SK-N-SH (cell line): ENCODE measurements around the gene RAB11FIP5. TPM values are rescaled to one million over a fixed set of nuclear protein-coding genes. Genes with fewer than 3 reads are reported as not detected.

ENCODE experiments used
- CTCF ChIA-PET: fragments of 300-600, 350-600 bp; formaldehyde crosslinking; extraction: SDS; loops from one replicate; lab custom pipeline; 2021; lab: Yijun Ruan, JAX
- POLR2A ChIA-PET: fragments of 350-600 bp; sonication (Branson Sonifier 250); formaldehyde crosslinking; extraction: SDS; loops from one replicate; lab custom pipeline; 2020; ENCODE audit warnings: antibody characterized with exemption, inconsistent platforms; lab: Yijun Ruan, JAX
- DNase-seq: peaks from one replicate; pipeline ENCODE4 v3.0.0; 2012
- H2AFZ ChIP-seq: fragments of 200-600 bp; sonication (generic); 2 replicates; pipeline ENCODE4 v1.8.1; 2016; ENCODE audit warnings: antibody characterized with exemption, mild to moderate bottlenecking, low read depth
- H3F3A ChIP-seq: fragments of 200-600 bp; sonication (generic); replicated peaks from 2 replicates; pipeline ENCODE3; 2016; ENCODE audit warnings: antibody characterized with exemption, mild to moderate bottlenecking; ENCODE audit not compliant: insufficient read depth
- H3K27ac ChIP-seq, 2 experiments: fragments of 200-500 bp in 1 of 2; fragments of 200-600 bp in 1 of 2; sonication (Bioruptor generic) in 1 of 2; sonication (generic), shearing (Covaris generic) in 1 of 2; 2 replicates each; pipeline versions ENCODE4 v1.5.1 to v1.6.1; 2014 to 2016; ENCODE audit warnings: low read depth in 2 of 2, inconsistent platforms in 1 of 2, low read length in 1 of 2, mild to moderate bottlenecking in 1 of 2, mixed read lengths in 1 of 2
- H3K27me3 ChIP-seq: fragments of 200-600 bp; sonication (generic), shearing (Covaris generic); 2 replicates; pipeline ENCODE4 v1.6.1; 2016; ENCODE audit warnings: mixed run types; ENCODE audit not compliant: insufficient read depth
- H3K36me3 ChIP-seq, 2 experiments: fragments of 200-500 bp in 1 of 2; fragments of 200-600 bp in 1 of 2; sonication (Bioruptor generic) in 1 of 2; sonication (generic) in 1 of 2; replicated peaks in 1 of 2; 2 replicates each; pipeline versions ENCODE3 to v1.5.1; 2014 to 2016; ENCODE audit warnings: low read length in 1 of 2, mild to moderate bottlenecking in 1 of 2; ENCODE audit not compliant: insufficient read depth in 2 of 2, control insufficient read depth in 1 of 2
- H3K4me1 ChIP-seq, 2 experiments: fragments of 200-500 bp in 1 of 2; fragments of 200-600 bp in 1 of 2; sonication (Bioruptor generic) in 1 of 2; sonication (generic), shearing (Covaris generic) in 1 of 2; 2 replicates each; pipeline versions ENCODE4 v1.5.1 to v1.6.1; 2014 to 2016; ENCODE audit warnings: low read depth in 1 of 2, low read length in 1 of 2, mixed run types in 1 of 2; ENCODE audit not compliant: insufficient read depth in 2 of 2, control insufficient read depth in 1 of 2
- H3K4me2 ChIP-seq: fragments of 200-600 bp; sonication (generic), shearing (Covaris generic); 2 replicates; pipeline ENCODE4 v1.6.1; 2017; ENCODE audit warnings: mixed run types
- H3K4me3 ChIP-seq, 2 experiments: fragments of 200-500 bp in 1 of 2; fragments of 200-600 bp in 1 of 2; sonication (Bioruptor generic) in 1 of 2; sonication (generic), shearing (Covaris generic) in 1 of 2; 2 replicates each; pipeline versions ENCODE4 v1.5.1 to v1.8.1; 2014 to 2016; ENCODE audit warnings: low read depth in 2 of 2, inconsistent platforms in 1 of 2, low read length in 1 of 2, mild to moderate bottlenecking in 1 of 2, mixed read lengths in 1 of 2, moderate library complexity in 1 of 2
- H3K79me2 ChIP-seq: fragments of 200-600 bp; sonication (generic); 2 replicates; pipeline ENCODE4 v1.8.1; 2017; ENCODE audit warnings: mild to moderate bottlenecking; ENCODE audit not compliant: insufficient read depth
- H3K9ac ChIP-seq: fragments of 200-600 bp; sonication (generic); 2 replicates; pipeline ENCODE4 v1.6.1; 2017; ENCODE audit warnings: mixed run types
- H3K9me2 ChIP-seq: fragments of 200-600 bp; sonication (generic); 2 replicates; pipeline ENCODE4 v1.6.1; 2017; ENCODE audit warnings: mixed run types
- H3K9me3 ChIP-seq: fragments of 200-600 bp; sonication (generic); 2 replicates; pipeline ENCODE4 v1.6.1; 2017; ENCODE audit warnings: mixed run types, mild to moderate bottlenecking, moderate library complexity
- H4K20me1 ChIP-seq: fragments of 200-600 bp; sonication (generic); 2 replicates; pipeline ENCODE4 v1.6.1; 2017; ENCODE audit warnings: mild to moderate bottlenecking, mixed run types; ENCODE audit not compliant: insufficient read depth
- CTCF ChIP-seq: fragments of 200-600 bp; sonication (generic); IDR thresholded peaks from 2 replicates; pipeline ENCODE4 v1.6.1; 2017; ENCODE audit warnings: antibody characterized with exemption, mild to moderate bottlenecking, moderate library complexity
- ELF1 ChIP-seq: IDR thresholded peaks from 2 replicates; pipeline ENCODE4 v1.4.0; 2012
- EP300 ChIP-seq, 2 experiments: IDR thresholded peaks; 2 replicates each; pipeline versions ENCODE4 v1.4.0 to v1.6.1; 2012; ENCODE audit warnings: borderline replicate concordance in 1 of 2, low read depth in 1 of 2, low read length in 1 of 2
- EZH2phosphoT487 ChIP-seq: fragments of 200-600 bp; sonication (generic); IDR thresholded peaks from 2 replicates; pipeline ENCODE4 v1.6.1; 2017; ENCODE audit warnings: low read depth, mixed run types, mild to moderate bottlenecking, antibody characterized with exemption, moderate library complexity, borderline replicate concordance
- FOSL2 ChIP-seq: IDR thresholded peaks from 2 replicates; pipeline ENCODE4 v1.4.0; 2012; ENCODE audit warnings: low read depth, mild to moderate bottlenecking, moderate library complexity, borderline replicate concordance
- FOXM1 ChIP-seq: IDR thresholded peaks from 2 replicates; pipeline ENCODE4 v1.4.0; 2012; ENCODE audit warnings: low read depth, mild to moderate bottlenecking
- GABPA ChIP-seq: IDR thresholded peaks from 2 replicates; pipeline ENCODE4 v1.4.0; 2012; ENCODE audit warnings: low read depth, mild to moderate bottlenecking
- GATA2 ChIP-seq: sonication (generic); formaldehyde crosslinking; IDR thresholded peaks from 2 replicates; pipeline ENCODE4 v1.5.0; 2020; ENCODE audit warnings: mild to moderate bottlenecking, missing genetic modification reagents
- JUND ChIP-seq: IDR thresholded peaks from 2 replicates; pipeline ENCODE4 v1.4.0; 2012
- MAX ChIP-seq: IDR thresholded peaks from 2 replicates; pipeline ENCODE4 v1.4.0; 2012; ENCODE audit warnings: low read depth
- MEF2A ChIP-seq: IDR thresholded peaks from 2 replicates; pipeline ENCODE4 v1.4.0; 2012; ENCODE audit warnings: low read depth, borderline replicate concordance
- MXI1 ChIP-seq: IDR thresholded peaks from 2 replicates; pipeline ENCODE4 v1.6.1; 2012; ENCODE audit warnings: mild to moderate bottlenecking, low read depth, low read length, improper control_type of control experiment
- NFIC ChIP-seq: IDR thresholded peaks from 2 replicates; pipeline ENCODE4 v1.4.0; 2012; ENCODE audit warnings: borderline replicate concordance
- NRF1 ChIP-seq: IDR thresholded peaks from 2 replicates; pipeline ENCODE4 v1.6.1; 2012; ENCODE audit warnings: low read depth, mild to moderate bottlenecking, low read length
- PBX3 ChIP-seq: IDR thresholded peaks from 2 replicates; pipeline ENCODE4; 2012
- POLR2AphosphoS5 ChIP-seq: IDR thresholded peaks from 2 replicates; pipeline ENCODE4 v1.6.1; 2012; ENCODE audit warnings: low read depth, low read length
- RAD21 ChIP-seq: IDR thresholded peaks from 2 replicates; pipeline ENCODE4 v1.6.1; 2012; ENCODE audit warnings: mild to moderate bottlenecking, low read length
- RCOR1 ChIP-seq: fragments of 150-350 bp; IDR thresholded peaks from 2 replicates; pipeline ENCODE4 v1.6.1; 2017; ENCODE audit warnings: antibody characterized with exemption, low read length
- RFX5 ChIP-seq: IDR thresholded peaks from 2 replicates; pipeline ENCODE4 v1.6.1; 2012; ENCODE audit warnings: mild to moderate bottlenecking, improper control_type of control experiment, low read length
- SMC3 ChIP-seq: IDR thresholded peaks from 2 replicates; pipeline ENCODE4 v1.6.1; 2012; ENCODE audit warnings: low read depth, low read length, improper control_type of control experiment
- TAF1 ChIP-seq: IDR thresholded peaks from 2 replicates; pipeline ENCODE4 v1.6.1; 2012; ENCODE audit warnings: low read depth, mild to moderate bottlenecking, low read length, moderate library complexity, borderline replicate concordance
- TCF12 ChIP-seq: IDR thresholded peaks from 2 replicates; pipeline ENCODE4 v1.4.0; 2012
- USF1 ChIP-seq: IDR thresholded peaks from 2 replicates; pipeline ENCODE4 v1.4.0; 2012; ENCODE audit warnings: low read depth, borderline replicate concordance
- YY1 ChIP-seq: IDR thresholded peaks from 2 replicates; pipeline ENCODE4 v1.4.0; 2012; ENCODE audit warnings: low read depth, mild to moderate bottlenecking
- WGBS: methylation state at CpG from one replicate; pipeline ENCODE4 v1.1.6; 2017; ENCODE audit warnings: low lambda C conversion rate; 5-methylcytosine and 5-hydroxymethylcytosine counted together
- polyA plus RNA-seq, 3 experiments: library from polyadenylated mRNA; depleted of rRNA; stranded (reverse); fragments of >200 nt; gene quantifications; 2 replicates each; pipeline ENCODE4 v1.2.3, GENCODE V29; 2012

RAB11FIP5 gene
- polyA plus RNA-seq, 1 of the 3 experiments (the other 2 are of a cell fraction): 17.1 TPM

- H3K9me2 ChIP-seq: no peaks in the 10 kb centered on the region
- H4K20me1 ChIP-seq: no peaks in the 10 kb centered on the region; the same call in 1 of the 2 replicates
- no peaks in the 10 kb centered on the region for H3K9me3 ChIP-seq
- no peak overlapping the region for H3K4me2 ChIP-seq
- H3K4me3 ChIP-seq: no peak overlapping the region
- DNase-seq: no peak
- 95% methylated on average over 7 of the region's 7 CpGs for WGBS
- CTCF ChIA-PET: interaction anchor here (1.2 to 1.7 kb wide), 3 partner anchors 43 to 142 kb away, joined by 3 to 8 read pairs (median 4); no protein-coding TSS in a partner anchor
- no peak overlapping the region for H2AFZ ChIP-seq
- no peaks in the 10 kb centered on the region for H3K27me3 ChIP-seq
- no peak overlapping the region for H3K27ac ChIP-seq
- H3K9ac ChIP-seq: no peak overlapping the region
- no peak for TF ChIP-seq ELF1
- TF ChIP-seq FOSL2: no peak
- no peak for TF ChIP-seq SMC3
- TF ChIP-seq NFIC: no peak
- no peak for TF ChIP-seq PBX3
- TF ChIP-seq CTCF: no peak
- TF ChIP-seq JUND: no peak
- TF ChIP-seq RCOR1: no peak
- no peak for TF ChIP-seq MEF2A
- TF ChIP-seq NRF1: no peak
- no peak for TF ChIP-seq MAX
- no peak for TF ChIP-seq GATA2 (CRISPR knock-in tag)
- TF ChIP-seq MXI1: no peak
- no peaks in the 10 kb centered on the region for H3K79me2 ChIP-seq
- POLR2A ChIA-PET: no interaction called here
- no peaks in the 10 kb centered on the region for H3F3A ChIP-seq
- H3K36me3 ChIP-seq: peaks cover 0 to 4% of the 10 kb centered on the region in 2 experiments
- no peaks in the 10 kb centered on the region; a peak in 1 of 4 replicates for H3K4me1 ChIP-seq
Measured at GRCh38 chr2:73034661-73035375, 77.9 kb downstream of the RAB11FIP5 start.

GRCh38 chr2:73033766-73034381 lies 78.9 kb downstream of the RAB11FIP5 start:
- H3K27me3 ChIP-seq: no peaks in the 10 kb centered on the region
- 86% methylated on average over 4 of the region's 5 CpGs for whole genome bisulfite sequencing
- POLR2A ChIA-PET: no interaction called here
- CTCF ChIA-PET: interaction anchor here (1.2 to 1.7 kb wide), 3 partner anchors 42 to 141 kb away, joined by 3 to 8 read pairs (median 4); no protein-coding TSS in a partner anchor
- H3K4me2 ChIP-seq: no peak overlapping the region
- no peaks in the 10 kb centered on the region for H3K9me3 ChIP-seq
- no peaks in the 10 kb centered on the region; a peak in 1 of 4 replicates for H3K4me1 ChIP-seq
- no peaks in the 10 kb centered on the region; the same call in 1 of the 2 replicates for H4K20me1 ChIP-seq
- H3K9ac ChIP-seq: no peak overlapping the region
- H3K9me2 ChIP-seq: no peaks in the 10 kb centered on the region
- H3K36me3 ChIP-seq: peaks cover 0 to 4% of the 10 kb centered on the region in 2 experiments
- no peak overlapping the region for H3K4me3 ChIP-seq
- no peak for DNase-seq
- H3F3A ChIP-seq: no peaks in the 10 kb centered on the region
- H3K79me2 ChIP-seq: no peaks in the 10 kb centered on the region
- H2AFZ ChIP-seq: no peak overlapping the region
- H3K27ac ChIP-seq: no peak overlapping the region
- TF ChIP-seq GATA2 (CRISPR knock-in tag) (no peak), TAF1 (no peak), TCF12 (no peak), RAD21 (no peak), RCOR1 (no peak), MAX (no peak), YY1 (no peak), POLR2AphosphoS5 (no peak), FOXM1 (no peak), USF1 (no peak), EP300 (IDR thresholded peaks at IDR 0.05; ENCODE audit: borderline replicate concordance in 1 of 2, low read depth in 1 of 2, low read length in 1 of 2) (no peak), EZH2phosphoT487 (no peak), RFX5 (no peak), MEF2A (no peak), SMC3 (no peak), GABPA (no peak)
